Measurements from ENCODE around the gene EXT2. TPM values are rescaled to one million over a fixed set of nuclear protein-coding genes. Genes with fewer than 3 reads are reported as not detected.

EXT2 gene
- total RNA-seq, 2 donors from 2014 or later: 41.6 to 45.7 TPM

Other genes with a start within 250 kb of the EXT2 start
- 10 to 100 TPM; 38.7 to 53.7 TPM for gene ALKBH3, start 214.8 kb upstream of the EXT2 start, total RNA-seq
- gene C11orf96, start 153.0 kb upstream of the EXT2 start, total RNA-seq: 1 to 10 TPM; 1.4 to 7.3 TPM
- not detected for gene ACCSL, start 47.7 kb upstream of the EXT2 start, total RNA-seq
- gene ACCS, start 29.4 kb upstream of the EXT2 start, total RNA-seq: 1 to 10 TPM; 3.4 to 5.4 TPM
- not detected for gene ALX4, start 214.5 kb downstream of the EXT2 start, total RNA-seq

Data from natural killer cell treated with Interleukin-12 subunit alpha and Interleukin-12 subunit beta and Interleukin-15 and Interleukin-18, amount 100 ng/mL, for 72 hours (primary cell).